Testis (tissue), 3 donors: ENCODE results near the gene PATE2. TPM values are rescaled to one million over a fixed set of nuclear protein-coding genes. Genes with fewer than 3 reads are reported as not detected.

Experiments
- DNase-seq: peaks from one replicate; pipeline ENCODE4 v3.0.0-alpha.2; 2019
- H3K27ac ChIP-seq, 2 donors: fragments of 200-600 bp; sonication (generic); one replicate each; pipeline ENCODE4 v1.5.1; 2019
- H3K27me3 ChIP-seq: fragments of 200-600 bp; sonication (generic); one replicate; pipeline ENCODE4 v1.5.1; 2019
- H3K36me3 ChIP-seq: fragments of 200-600 bp; sonication (generic); one replicate; pipeline ENCODE4 v1.5.1; 2017; ENCODE audit warnings: low read depth; ENCODE audit errors: missing control alignments
- H3K4me1 ChIP-seq: fragments of 200-600 bp; sonication (generic); one replicate; pipeline ENCODE4 v1.5.1; 2019
- H3K4me3 ChIP-seq, 2 donors: fragments of 200-600 bp; sonication (generic); one replicate each; pipeline ENCODE4 v1.5.1; 2017 to 2019
- H3K9me3 ChIP-seq: fragments of 200-600 bp; sonication (generic); one replicate; pipeline ENCODE4 v1.5.1; 2017
- CTCF ChIP-seq, 3 experiments: fragments of 450-650 bp in 2 of 3; fragments of 200-600 bp in 1 of 3; sonication (generic) in 1 of 3; IDR thresholded peaks; one replicate each; pipeline ENCODE4 v1.5.1; 2016 to 2019; ENCODE audit warnings: antibody characterized with exemption in 3 of 3, mild to moderate bottlenecking in 2 of 3, moderate library complexity in 1 of 3
- POLR2A ChIP-seq: fragments of 450-650 bp; IDR thresholded peaks from one replicate; pipeline ENCODE4 v1.6.1; 2017; ENCODE audit warnings: antibody characterized with exemption, mild to moderate bottlenecking, moderate library complexity
- WGBS, 2 donors: methylation state at CpG; one replicate each; pipeline ENCODE4 v1.1.5; 2018; 5-methylcytosine and 5-hydroxymethylcytosine counted together
- intact Hi-C: fragments of 100-400 bp; cut with DNase I; formaldehyde crosslinking; loops from one replicate; pipeline ENCODE4 v1.15.1; 2023; ENCODE audit warnings: low total_unique reads
- polyA plus RNA-seq: library from polyadenylated mRNA; stranded (reverse); fragments of 350-450 nt; fragmentation: Illumina TruSeq; extraction: RNeasy Lipid Tissue Mini Kit (QIAGEN cat#74804); gene quantifications from one replicate; pipeline ENCODE4 v1.2.3, GENCODE V29; 2014; ENCODE audit warnings: low read depth, low replicate concordance; ENCODE audit not compliant: insufficient read depth
- total RNA-seq, 2 donors: library from RNA; depleted of rRNA; stranded (reverse); fragments of >200 nt; gene quantifications; one replicate each; pipeline ENCODE4 v1.2.3, GENCODE V29; 2016

The PATE2 gene
- total and polyA plus RNA-seq, 3 donors from 2014 or later = 0.76 to 1.7 (median 1.0) TPM

GRCh38 chr11:125790825-125791224 lies 12.2 kb upstream of the PATE2 start:
- Histone ChIP-seq H3K36me3 (no peaks in the 10 kb centered on the region), H3K27ac (no peak overlapping the region), H3K4me3 (no peak overlapping the region), H3K27me3 (no peaks in the 10 kb centered on the region), H3K9me3 (no peaks in the 10 kb centered on the region), H3K4me1 (no peaks in the 10 kb centered on the region)
- intact Hi-C loops = no loop called here
- TF ChIP-seq CTCF (IDR thresholded peaks at IDR 0.05) (no peak), POLR2A (no peak)
- WGBS, 2 donors = 86 to 90% methylated on average over 4 of the region's 4 CpGs
- DNase-seq = no peak

- no peak for DNase-seq
- no peak within 1 kb of the TSS for H3K27ac ChIP-seq
- H3K4me1 ChIP-seq = no peaks in the 10 kb centered on the region
- H3K4me3 ChIP-seq = no peak within 1 kb of the TSS
- intact Hi-C loops = no loop called here
- no peaks in the 10 kb centered on the region for H3K36me3 ChIP-seq
- H3K9me3 ChIP-seq = no peaks in the 10 kb centered on the region
- no peaks in the 10 kb centered on the region for H3K27me3 ChIP-seq
- 76 to 77% methylated on average over 2 of the region's 2 CpGs for WGBS, 2 donors
- TF ChIP-seq POLR2A (no peak), CTCF (IDR thresholded peaks at IDR 0.05) (no peak)
Observed at GRCh38 chr11:125787827-125788226, 9.2 kb upstream of the PATE2 start, which contains the start of gene PATE3. PATE3 (plus strand) TSS chr11:125788127; CDS start chr11:125788152, 25 bp downstream.

GRCh38 chr11:125784678-125785077 lies 6.0 kb upstream of the PATE2 start:
- TF ChIP-seq POLR2A = no peak
- no peak for TF ChIP-seq CTCF (IDR thresholded peaks at IDR 0.05)
- H3K4me3 ChIP-seq = no peak overlapping the region
- H3K27ac ChIP-seq = no peak overlapping the region
- no peaks in the 10 kb centered on the region for H3K4me1 ChIP-seq
- H3K9me3 ChIP-seq = no peaks in the 10 kb centered on the region
- intact Hi-C loops = no loop called here
- H3K27me3 ChIP-seq = no peaks in the 10 kb centered on the region
- no peaks in the 10 kb centered on the region for H3K36me3 ChIP-seq
- DNase-seq = no peak
- WGBS, 2 donors = 62 to 64% methylated on average over 2 of the region's 2 CpGs

- no peak overlapping the region for H3K4me3 ChIP-seq
- intact Hi-C loops = no loop called here
- 61 to 64% methylated on average over 5 of the region's 5 CpGs for WGBS, 2 donors
- TF ChIP-seq CTCF (IDR thresholded peaks at IDR 0.05) (no peak), POLR2A (no peak)
- no peaks in the 10 kb centered on the region for H3K4me1 ChIP-seq
- H3K27ac ChIP-seq = no peak overlapping the region
- H3K9me3 ChIP-seq = no peaks in the 10 kb centered on the region
- H3K27me3 ChIP-seq = no peaks in the 10 kb centered on the region
- no peak for DNase-seq
- no peaks in the 10 kb centered on the region for H3K36me3 ChIP-seq
Observed at GRCh38 chr11:125777309-125777708, 1.3 kb downstream of the PATE2 start.

GRCh38 chr11:125773516-125773915 lies 5.1 kb downstream of the PATE2 start:
- Histone ChIP-seq H3K27me3 (no peaks in the 10 kb centered on the region), H3K4me1 (no peaks in the 10 kb centered on the region), H3K27ac (no peak overlapping the region), H3K9me3 (no peaks in the 10 kb centered on the region), H3K4me3 (no peak overlapping the region), H3K36me3 (no peaks in the 10 kb centered on the region)
- intact Hi-C loops = no loop called here
- WGBS, 2 donors = 68 to 72% methylated on average over 3 of the region's 3 CpGs
- no peak for TF ChIP-seq CTCF (IDR thresholded peaks at IDR 0.05)
- no peak for TF ChIP-seq POLR2A
- no peak for DNase-seq
